Activated T-cell treated with anti-CD3 and anti-CD28 coated beads, Interleukin-2, amount 50 U/mL, for 1 hour (primary cell): ENCODE results near the gene BID.

Source experiments
- DNase-seq: peaks from one replicate; pipeline ENCODE4 v3.0.0-alpha.2; 2020

BID gene

DNA sequence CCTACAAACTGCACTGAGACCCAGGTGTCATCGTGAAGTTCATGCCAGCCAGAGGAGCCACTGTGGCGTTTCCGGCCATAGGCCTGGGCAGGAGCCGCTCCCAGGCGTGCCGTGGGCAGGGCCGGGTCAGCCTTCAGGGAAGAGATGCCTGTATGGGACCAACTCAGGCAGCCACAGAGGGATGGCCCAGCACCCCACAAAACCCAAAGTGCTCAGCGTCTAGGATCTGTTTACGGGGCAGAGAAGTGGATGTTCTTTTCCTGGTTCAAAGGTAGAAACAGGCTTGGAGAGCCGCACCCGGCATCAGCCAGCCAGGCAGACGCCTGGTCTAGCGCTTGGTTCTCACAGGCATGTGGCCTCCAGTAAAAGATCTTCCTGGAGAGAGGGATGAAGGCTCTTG is 8.4 kb upstream of the BID start:
- no peak for DNase-seq

DNA sequence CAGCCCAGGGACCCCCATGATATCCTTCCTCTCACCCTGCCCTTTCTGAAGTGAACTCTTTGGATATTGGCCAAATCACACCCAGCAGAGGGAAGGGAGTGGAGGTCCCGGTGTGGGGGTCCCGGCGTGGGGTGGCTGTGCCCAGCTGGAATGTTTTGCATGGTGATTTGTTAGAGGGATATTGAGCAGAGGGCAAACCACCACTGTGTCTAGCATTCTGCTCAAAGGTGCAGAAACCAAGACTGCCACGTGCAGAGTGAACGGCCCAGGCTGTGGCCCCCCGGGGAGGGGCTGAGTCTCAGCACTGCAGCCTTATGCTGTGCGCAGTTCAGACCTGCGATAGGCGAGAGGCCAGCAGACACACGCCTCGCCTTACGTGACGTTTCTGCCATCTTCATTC is 7.9 kb upstream of the BID start:
- no peak for DNase-seq

DNA sequence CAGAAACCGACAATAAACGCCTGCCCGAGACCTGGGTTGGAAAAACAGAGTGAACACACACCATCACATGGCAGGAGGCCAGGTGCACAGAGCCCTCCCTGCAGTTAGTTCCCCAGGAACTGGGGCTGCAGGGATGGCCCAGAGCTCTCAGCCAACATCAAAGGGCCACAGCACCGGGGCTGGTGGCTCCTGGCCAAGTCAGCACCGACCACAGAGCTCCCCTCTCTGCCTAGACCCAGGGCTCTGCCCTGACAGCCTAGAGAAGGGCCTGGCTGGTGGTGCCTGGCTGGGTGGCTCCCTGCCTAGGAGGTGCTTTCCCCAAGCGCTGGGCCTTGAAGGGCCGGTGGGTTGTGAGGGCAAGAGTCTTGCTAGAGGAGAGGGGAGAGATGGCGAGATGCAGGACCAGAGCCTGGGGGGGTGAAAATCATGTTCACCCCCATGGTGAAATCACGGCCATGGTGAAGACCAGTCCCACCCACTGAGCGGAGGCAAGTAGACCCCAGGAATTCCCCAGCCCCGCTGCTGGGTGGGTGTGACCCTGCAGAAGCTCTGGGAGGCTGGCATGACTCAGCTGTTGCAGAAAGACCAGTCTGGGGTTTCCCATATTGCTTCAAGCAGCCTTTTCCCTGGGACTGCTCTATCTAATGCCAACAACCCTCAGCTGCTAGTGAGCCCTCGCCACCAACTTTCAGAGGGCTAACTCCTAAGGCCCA is 7.2 kb upstream of the BID start:
- peak; percentile 54 for DNase-seq

DNA sequence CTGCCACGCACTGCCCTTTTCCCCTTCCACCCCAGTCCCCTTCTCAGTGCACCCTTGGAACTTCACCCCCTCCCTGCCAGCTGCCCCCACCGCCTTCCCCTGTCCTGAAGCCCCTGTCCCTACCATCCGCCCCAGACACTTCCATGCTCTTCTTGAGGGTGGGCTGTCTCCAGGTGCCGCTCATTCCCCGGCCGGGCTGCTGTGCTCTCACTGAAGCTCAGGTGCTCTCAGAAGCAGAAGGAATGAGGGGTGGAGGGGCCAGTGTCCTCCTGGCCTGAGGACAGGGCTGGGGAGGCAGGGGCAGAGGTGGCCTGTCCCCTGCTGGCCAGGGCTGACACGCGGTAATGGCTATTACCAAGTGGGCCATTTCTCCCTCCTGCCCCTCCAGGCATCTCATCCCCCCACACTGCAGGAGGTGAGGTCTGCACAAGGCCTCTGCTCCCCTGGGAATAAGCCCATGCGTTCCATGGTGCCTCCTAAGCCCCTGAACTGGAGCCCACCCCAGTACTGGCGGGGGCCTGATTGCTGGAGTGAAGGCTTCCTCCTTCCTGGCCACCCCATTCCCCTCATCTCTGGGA is 6.6 kb upstream of the BID start:
- no peak for DNase-seq

DNA sequence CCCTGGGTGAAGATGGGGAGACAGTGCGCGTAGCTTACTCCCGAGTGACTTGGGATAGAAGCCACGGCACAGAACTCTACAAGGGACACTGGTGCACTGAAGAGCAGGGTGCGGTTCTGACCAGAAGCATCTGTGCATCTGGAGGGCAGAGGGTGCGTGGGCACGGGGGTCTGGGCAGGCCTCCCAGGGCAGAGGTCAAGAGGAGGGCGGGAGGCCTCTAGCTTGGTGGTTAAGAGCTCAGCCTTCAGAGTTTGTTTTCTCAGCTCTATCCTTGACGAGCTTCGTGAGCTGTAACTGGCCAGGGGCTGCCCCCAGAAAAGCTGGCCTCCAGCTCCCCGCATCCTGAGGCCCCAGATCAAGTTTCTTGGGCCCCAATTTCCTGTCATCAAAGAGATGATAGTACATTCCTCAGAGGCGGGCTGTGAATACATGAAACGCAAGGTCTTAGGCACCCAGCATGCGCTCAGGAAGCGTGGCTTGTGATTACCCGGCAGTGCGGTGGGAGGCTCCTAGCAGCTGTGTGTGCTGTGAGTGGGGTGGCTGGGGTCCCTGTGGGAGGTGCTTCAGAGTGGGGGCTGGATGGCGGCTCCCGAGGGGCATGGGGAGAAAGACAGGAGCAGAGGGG is 6.0 kb upstream of the BID start:
- no peak for DNase-seq

DNA sequence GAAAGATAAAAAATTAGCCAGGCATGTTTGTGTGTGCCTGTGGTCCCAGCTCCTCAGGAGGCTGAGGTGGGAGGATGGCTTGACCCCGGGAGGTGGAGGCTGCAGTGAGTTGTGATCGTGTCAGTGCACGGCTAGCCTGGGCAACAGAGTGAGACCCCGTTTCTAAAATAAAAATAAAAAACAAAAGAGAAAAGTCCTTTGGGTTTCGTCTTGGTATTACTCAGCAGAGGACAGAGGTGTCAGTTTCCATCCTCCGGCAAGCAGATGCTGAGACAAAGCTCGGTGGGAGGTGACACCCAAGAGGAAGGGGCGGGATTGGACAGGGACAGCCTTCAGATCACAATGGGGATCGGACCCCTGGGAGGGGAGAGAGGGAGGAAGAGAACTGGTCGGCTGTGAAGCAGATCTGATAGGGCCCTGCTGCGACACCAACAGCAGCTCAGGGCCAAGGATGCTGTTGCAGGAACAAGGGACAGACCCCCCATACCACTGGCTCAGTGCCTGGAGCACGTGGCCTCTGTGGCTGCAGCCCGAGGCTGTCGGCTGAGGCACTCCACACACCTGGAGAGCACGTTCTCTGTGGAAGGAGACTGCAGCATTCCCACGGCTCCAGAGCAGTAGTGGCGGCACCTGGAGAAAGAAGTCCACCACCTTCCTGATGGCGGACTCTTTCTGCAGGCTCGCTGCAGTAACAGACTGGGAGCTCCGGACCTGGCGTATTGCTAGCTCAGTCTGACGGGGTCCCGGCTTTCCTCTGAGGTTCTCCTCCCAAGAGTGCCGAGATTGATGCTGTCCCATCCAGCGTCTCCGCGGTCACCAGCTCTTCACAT is 5.2 kb upstream of the BID start:
- no peak for DNase-seq

DNA sequence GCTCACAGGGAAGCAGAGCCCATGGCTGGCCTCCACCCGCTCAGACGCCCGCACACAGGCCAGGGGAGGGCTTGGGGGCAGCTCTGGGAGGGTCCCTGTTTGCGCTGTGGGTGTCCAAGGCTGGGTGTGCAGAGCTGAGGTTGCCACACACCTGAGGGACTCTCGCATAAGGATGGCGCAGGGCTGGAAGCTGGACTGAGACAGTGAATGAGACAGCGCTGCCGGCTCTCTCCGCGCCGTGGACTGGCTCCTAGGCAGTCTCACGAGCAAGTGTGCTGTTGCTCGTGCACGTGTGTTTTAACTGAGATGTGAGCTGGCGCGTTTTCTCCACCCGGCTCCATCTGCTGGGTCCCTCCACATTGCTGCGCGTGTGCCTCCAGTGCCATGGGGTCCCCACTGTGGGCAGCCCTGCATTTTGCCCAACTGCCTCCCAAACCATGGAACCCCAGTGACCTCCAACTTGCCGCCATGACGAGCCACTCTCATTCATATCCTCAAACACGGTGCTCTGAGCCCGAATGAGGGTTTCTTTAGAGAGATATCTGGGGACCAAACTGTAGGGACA is 4.2 kb upstream of the BID start:
- no peak for DNase-seq

DNA sequence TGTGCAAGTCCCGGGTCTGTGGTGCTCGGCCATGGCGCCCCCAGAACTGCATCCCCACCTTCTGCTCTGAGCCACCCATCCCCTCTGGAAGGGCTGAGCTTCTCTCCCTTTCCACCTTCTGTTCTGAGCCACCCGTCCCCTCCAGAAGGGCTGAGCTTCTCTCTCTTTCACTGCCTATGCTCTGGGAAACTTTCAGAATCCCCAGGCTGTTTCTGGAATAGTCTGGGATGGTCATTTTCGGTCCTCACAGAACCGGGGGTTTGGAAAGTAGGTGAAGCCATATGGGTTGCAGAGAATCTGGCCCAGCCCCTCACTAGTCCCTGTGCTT is 3.4 kb upstream of the BID start:
- no peak for DNase-seq

DNA sequence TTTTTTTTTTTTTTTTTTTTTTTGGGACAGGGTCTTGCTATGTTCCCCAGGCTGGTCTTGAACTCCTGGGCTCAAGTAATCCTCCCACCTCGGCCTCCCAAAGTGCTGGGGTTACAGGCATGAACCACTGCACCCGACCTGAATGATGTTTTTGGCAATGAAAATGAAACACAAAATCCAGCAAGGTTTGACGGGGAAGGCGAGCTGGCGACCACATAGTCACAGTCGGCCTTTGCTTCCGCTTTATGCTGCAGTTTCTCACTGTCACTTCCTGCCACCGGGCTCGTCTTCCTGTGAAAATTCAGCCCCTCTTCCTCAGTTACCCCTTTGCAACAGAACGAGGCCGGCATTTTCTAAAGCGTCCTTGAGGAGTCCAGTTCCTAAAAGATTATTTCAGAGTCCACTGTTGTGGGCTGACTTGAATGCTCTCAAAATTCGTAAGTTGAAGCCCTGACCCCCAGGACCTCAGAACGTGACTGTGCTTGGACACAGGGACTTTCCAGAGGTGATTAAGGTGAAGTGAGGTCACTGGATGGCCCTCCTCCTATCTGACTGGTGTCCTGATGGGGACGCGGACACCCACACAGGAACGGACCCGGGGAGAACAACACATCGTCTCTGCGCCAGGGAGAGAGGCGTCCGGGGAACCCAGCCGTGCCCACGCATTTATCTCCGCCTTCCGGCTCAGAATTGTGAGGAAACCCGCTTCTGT is 2.9 kb upstream of the BID start:
- DNase-seq, result peak; percentile 63

DNA sequence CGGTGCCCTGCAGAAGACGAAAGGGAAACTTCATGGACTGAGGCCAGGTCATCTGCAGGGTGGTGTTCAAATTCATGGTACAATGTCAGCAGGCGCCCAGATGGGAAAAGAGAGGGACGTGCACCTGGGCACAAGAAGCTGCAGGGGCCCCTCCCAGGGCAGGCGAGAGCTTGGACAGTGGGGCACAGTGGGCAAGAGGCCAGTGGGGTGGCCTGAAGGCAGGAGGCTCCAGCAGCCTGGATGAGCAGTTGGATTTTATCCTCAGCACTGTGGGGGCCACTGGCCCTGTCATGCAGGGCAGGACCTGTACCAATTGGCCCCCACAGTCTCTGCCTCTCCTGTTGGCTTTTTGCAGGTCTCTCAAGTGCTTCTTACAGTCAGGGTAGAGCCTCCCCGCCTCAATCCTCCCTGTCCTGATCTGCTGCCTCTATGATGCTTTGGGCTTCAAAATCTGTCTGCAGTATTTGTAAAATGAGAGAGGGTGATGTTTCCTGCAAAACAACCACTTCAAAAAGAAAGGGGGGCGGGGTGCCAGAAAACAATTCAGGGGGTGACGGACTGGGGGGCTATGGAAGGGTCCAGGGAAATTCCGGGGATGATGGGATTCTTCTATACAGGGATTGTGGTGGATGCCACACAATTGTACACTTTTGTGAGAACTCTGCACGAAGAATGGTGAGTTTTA is 1.7 kb upstream of the BID start:
- DNase-seq, result no peak

DNA sequence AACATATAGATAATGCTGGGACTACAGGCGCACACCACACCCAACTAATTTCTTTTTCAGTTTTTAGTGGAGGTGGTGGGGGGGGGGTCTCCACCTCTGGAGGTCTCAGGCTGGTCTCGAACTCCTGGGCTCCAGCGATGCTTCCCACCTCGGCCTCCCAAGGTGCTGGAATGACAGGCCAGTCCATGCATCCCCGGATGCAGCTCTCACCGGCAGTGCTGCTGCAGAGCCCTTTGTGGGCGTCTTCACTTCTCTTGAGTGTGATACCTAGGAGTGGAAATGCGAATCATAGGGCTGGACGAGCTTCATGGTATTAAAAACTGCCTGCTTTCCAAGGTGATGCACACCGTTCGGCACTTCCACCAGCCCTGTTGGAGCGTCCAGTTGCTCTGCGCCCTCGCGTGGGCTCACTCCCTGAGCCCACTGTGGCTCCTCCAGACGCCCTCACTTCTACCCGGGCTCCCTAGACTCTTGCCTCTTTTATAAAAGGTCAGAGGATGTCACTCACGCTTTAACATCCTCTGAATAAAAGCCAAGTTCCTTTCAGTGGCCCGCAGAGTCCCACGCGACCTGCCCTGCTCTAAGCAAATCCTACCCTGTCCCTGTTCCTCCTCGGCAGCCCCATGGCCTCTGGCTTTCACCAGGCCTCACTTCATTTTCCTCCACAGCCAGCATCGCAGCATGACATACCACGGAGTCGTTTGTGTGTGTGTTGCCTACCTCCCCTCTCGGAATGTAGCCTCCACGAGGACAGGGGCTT is 837 bp upstream of the BID start:
- no peak for DNase-seq

DNA sequence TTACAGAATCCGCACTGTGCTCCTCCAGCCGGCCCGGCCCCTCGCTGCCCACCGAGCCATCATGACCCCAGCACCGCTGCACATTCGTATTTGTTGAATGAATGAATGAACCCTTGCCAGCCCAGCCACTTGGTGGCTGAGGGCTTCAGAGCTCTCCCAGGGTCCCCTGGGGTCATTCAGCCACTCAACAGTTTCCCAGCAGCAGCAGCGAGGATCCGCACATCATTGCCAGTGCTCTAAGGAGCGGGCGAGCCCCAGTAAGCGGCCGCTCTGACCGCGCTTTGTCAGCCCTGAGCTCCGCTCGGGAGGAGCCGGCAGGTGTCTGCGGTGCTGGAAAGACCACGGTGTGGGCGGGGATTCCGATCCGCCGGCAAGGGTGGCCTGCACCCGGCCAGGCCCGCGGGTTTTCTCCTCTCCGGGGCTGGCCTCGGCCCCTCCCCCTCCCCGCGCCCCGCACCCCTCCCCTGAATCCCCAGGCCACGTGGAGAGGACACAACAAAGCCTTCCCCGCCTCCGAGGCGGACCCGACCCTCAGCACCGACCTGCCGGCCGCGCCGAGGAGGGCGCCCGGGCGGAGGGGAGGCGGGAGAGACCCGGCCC is 563 bp downstream of the BID start:
- DNase-seq, result peak; percentile 71

DNA sequence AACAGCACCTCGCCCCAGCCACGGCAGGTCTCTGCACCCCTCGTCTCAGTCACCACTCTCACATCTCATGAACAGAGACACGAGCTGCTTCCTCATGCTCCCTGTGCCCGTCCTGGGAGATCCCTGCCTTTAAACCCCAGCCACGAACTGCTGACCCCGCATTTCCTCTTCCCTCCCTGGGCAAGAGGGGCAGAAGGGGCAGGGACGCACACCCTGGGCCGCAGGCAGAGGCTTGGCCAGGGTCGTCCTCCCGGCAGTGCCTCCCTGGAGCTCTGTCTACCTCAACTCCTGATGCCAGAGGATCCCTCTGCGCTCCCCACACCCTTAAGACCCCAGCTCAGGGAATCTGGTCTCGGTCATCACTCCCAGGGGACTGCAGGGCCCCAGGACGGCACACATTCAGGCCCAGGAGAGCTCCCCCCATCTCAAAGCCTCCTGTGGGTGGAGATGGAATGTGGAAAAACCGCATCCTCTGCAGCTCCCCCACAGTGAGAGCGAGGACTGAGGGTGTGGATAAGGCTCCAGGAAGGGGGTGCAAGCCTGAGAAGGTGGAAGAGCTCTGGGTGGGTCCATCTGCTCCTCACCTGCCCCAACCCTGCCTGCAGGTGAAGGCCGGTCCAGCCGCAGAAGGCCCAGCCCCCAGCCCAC is 1.2 kb downstream of the BID start:
- DNase-seq, result no peak

DNA sequence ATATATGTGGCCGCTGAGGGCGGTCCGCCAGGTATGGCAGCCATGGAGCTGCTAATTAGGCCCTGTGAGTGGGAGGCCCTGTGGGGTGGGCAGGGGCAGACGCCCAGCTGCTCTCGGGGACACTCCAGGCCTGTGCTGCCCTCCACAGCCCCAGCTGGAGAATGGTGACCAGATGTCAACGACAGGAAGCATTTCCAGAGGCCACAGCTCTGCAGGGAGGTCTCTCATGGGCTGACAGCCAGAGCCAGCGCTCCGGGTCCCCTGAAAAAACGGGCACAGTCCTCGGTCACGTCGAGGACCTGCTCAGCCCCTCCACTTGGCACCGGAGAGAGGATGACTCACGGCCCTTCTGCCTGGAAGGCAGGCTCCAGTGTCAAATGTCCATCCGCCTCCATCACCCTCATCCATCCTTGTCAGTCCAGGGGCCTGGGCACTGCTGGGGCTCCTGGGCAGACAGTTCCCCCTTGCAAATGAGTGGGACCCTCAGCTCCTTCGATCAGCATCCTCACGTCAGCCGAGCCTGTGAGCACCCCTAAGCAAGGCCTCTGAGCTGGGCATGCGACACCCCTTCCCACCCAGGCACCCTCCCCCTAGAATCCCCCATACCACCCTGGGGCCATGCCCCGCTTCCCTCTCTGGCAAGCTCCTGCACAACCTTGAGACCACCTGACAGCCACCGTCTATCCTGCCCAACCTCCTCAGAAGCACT is 1.9 kb downstream of the BID start:
- no peak for DNase-seq

DNA sequence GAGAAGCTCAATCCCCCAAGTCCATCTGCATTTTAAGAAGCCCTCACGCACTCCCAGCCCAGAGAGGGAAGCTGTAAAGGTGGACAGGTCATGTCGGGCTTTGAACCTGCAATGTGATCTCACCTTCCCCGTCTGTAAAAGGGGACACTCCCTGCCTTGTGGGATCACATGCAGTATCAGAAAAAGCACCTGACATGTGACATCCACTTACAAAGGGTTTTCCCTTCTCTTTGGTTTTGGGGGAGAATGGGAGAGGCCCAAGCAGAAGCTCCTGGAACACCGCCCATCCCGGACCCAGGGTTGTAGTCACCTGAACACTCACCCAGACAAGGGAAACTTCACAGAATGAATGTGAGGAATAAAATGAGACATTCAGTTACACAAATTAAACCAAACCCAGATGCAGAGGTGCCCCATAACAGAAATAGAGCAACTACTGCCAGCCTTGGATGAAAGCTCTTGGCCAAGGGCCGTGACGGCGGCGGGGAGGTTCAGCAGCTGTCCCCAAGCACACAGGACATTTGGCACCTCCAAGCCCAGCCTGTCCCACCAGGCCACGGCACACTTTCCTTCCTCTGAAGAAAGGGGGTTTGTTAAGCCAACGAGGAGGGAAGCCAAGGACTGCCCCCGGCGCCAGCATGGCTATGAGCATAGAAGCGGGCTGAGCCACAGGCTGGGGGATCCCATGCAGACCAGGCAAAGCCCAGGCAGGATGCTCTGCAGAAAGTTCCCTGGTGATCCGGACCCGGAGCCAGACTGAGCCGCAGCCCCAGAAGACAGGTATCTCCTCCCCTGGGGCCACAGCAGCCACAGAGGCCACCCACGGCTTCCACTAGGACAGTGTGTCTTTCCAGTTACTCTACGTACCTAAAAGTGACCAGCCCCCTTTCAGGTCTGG is 3.8 kb downstream of the BID start:
- no peak for DNase-seq

DNA sequence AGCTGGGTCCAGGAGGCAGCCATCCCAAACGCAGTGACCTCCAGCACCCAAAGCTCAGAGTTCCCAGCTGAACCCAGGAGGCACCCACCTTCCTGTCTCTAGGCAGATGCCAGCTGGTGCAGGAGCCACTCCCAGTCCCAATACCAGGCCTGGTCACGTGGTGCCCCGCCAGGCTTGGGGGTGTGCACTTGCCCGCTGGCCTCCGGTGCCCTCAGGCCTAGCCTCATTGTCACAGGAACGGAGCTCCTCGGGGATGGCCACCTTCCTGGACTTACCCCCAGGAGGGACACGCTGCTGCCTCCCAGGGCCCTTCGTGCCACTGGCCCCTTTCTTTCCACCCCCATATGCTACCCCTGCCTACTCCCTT is 4.6 kb downstream of the BID start:
- no peak for DNase-seq

DNA sequence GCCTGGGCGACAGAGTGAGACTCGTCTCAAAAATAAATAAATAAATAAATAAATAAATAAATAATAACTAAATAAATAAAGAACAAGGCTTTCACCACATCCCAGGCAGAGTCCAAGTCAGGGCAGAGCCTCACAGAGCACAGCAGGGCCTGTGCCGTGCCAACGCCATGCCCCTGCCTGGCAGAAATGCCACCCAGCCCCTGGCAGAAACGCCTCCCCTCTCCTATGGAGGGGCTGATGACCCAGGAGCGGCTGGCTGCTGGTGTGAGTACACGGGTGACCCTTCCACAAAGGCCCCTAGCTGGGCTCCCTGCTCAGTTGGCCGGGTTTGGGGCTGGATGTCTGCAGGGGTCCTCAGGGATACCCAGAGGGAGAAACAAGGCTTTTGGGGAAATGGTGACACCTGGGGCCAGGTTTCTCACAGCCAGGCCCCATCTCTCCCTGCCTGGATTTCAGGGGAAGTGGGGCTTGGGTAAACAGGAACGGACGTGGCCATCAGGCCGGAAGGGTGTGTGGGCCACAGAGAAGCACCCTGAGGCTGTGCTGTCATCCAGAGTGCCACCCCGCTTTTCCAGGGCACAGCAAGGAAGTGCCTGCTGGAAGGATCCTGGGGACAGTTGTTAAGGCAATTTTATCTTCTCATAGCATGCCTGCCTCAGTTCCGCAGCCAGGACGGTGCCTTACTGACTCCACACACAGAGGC is 5.1 kb downstream of the BID start:
- no peak for DNase-seq
